Keratinocyte (primary cell): ENCODE results near the gene SORBS1. TPM values are rescaled to one million over a fixed set of nuclear protein-coding genes. Genes with fewer than 3 reads are reported as not detected.
A peak's percentile ranks its signal among the peaks of the same experiment; 100 is the strongest.

ENCODE experiments used
- DNase-seq: peaks from one replicate; pipeline ENCODE4 v3.0.0-alpha.2; 2011; ENCODE audit warnings: low read depth, missing footprints, low spot score
- FAIRE-seq: peaks from 2 replicates; lab custom pipeline; 2011; peaks lifted over from hg19 to GRCh38; lab: Jason Lieb, UNC
- H2AFZ ChIP-seq: 2 replicates; pipeline ENCODE4 v1.6.0; 2012; ENCODE audit warnings: low read length, control low read depth, inconsistent platforms; ENCODE audit not compliant: control insufficient read depth
- H3K27ac ChIP-seq: 2 replicates; pipeline ENCODE4 v1.5.1; 2011; ENCODE audit warnings: low read length; ENCODE audit not compliant: control insufficient read depth, insufficient read depth
- H3K27me3 ChIP-seq: 3 replicates; pipeline ENCODE4 v1.6.0; 2011; ENCODE audit warnings: low read length; ENCODE audit not compliant: control insufficient read depth, insufficient read depth; ENCODE audit errors: extremely low read depth
- H3K36me3 ChIP-seq, 2 experiments: 2 replicates in 1 of 2; 3 replicates in 1 of 2; pipeline ENCODE4 v1.5.1; 2011; ENCODE audit warnings: low read length in 2 of 2, mild to moderate bottlenecking in 1 of 2; ENCODE audit not compliant: control insufficient read depth in 2 of 2, insufficient read depth in 2 of 2; ENCODE audit errors: extremely low read depth in 1 of 2
- H3K4me1 ChIP-seq: 3 replicates; pipeline ENCODE4 v1.5.1; 2011; ENCODE audit warnings: low read length; ENCODE audit not compliant: control insufficient read depth, insufficient read depth; ENCODE audit errors: extremely low read depth
- H3K4me2 ChIP-seq: 3 replicates; pipeline ENCODE4 v1.6.0; 2011; ENCODE audit warnings: low read depth, low read length; ENCODE audit not compliant: control insufficient read depth, insufficient read depth; ENCODE audit errors: extremely low read depth
- H3K4me3 ChIP-seq, 3 experiments: fragments of 200-600 bp in 1 of 3; sonication (generic) in 1 of 3; 2 replicates in 2 of 3; 3 replicates in 1 of 3; pipeline ENCODE4 v1.5.1; 2011 to 2016; ENCODE audit warnings: low read length in 3 of 3, mild to moderate bottlenecking in 3 of 3, control low read depth in 2 of 3, inconsistent platforms in 1 of 3, low read depth in 1 of 3, mixed read lengths in 1 of 3, mixed run types in 1 of 3, moderate library complexity in 1 of 3; ENCODE audit not compliant: control insufficient read depth in 2 of 3, insufficient read depth in 2 of 3; ENCODE audit errors: extremely low read depth in 1 of 3
- H3K79me2 ChIP-seq: 2 replicates; pipeline ENCODE4 v1.6.0; 2012; ENCODE audit warnings: low read length; ENCODE audit not compliant: control insufficient read depth, insufficient read depth
- H3K9ac ChIP-seq: 3 replicates; pipeline ENCODE4 v1.6.0; 2011; ENCODE audit warnings: low read length; ENCODE audit not compliant: control insufficient read depth, insufficient read depth; ENCODE audit errors: extremely low read depth
- H3K9me1 ChIP-seq: 3 replicates; pipeline ENCODE4 v1.6.0; 2011; ENCODE audit warnings: low read length; ENCODE audit not compliant: control insufficient read depth, insufficient read depth; ENCODE audit errors: extremely low read depth
- H3K9me3 ChIP-seq: 2 replicates; pipeline ENCODE4 v1.5.1; 2012; ENCODE audit warnings: low read depth, low read length; ENCODE audit not compliant: control insufficient read depth
- H4K20me1 ChIP-seq: 3 replicates; pipeline ENCODE4 v1.6.0; 2011; ENCODE audit warnings: low read length; ENCODE audit not compliant: control insufficient read depth, insufficient read depth; ENCODE audit errors: extremely low read depth
- EZH2 ChIP-seq: IDR thresholded peaks from one replicate; pipeline ENCODE4 v1.6.1; 2012; ENCODE audit warnings: inconsistent platforms, mild to moderate bottlenecking, low read length, moderate library complexity
- dilution Hi-C: fragments of 300-500 bp; cut with MboI; formaldehyde crosslinking; loops from one replicate; pipeline ENCODE4 v1.7.0; 2020; ENCODE audit warnings: low sequenced_read_pairs; ENCODE audit not compliant: extremely low pct_ligation_motif_present
- polyA plus RNA-seq, 5 experiments: library from polyadenylated mRNA; depleted of rRNA in 3 of 5; stranded (reverse) in 3 of 5; stranded (forward) in 1 of 5; unstranded in 1 of 5; fragments of >200 nt; gene quantifications; 1 replicate in 1 of 5; 2 replicates in 3 of 5; 3 replicates in 1 of 5; pipeline versions ENCODE4 v1.2.1 to v1.2.3, GENCODE V29; 2011 to 2012; ENCODE audit warnings: missing spikeins in 2 of 5, low read depth in 1 of 5, low replicate concordance in 1 of 5
- TF ChIP-seq, protein P1 (sequence below), 3 experiments: IDR thresholded peaks in 1 of 3; conservative IDR thresholded peaks in 1 of 3; optimal IDR thresholded peaks in 1 of 3; 2 replicates in 2 of 3; 3 replicates in 1 of 3; pipeline versions ENCODE3 to v1.5.1; 2011; ENCODE audit warnings: low read length in 3 of 3, mild to moderate bottlenecking in 3 of 3, moderate library complexity in 2 of 3, control low read depth in 1 of 3, inconsistent platforms in 1 of 3; ENCODE audit not compliant: insufficient read depth in 2 of 3; ENCODE audit errors: extremely low read depth in 1 of 3

Gene SORBS1
- polyA plus RNA-seq, 1 donor (not counting 4 experiments of a cell fraction or from before 2014, with no cell fraction given): 0.42 TPM

- Histone ChIP-seq H3K9me1 (peaks cover 4% of the 10 kb centered on the region), H3K27me3 (no peaks in the 10 kb centered on the region), H3K27ac (peak overlapping the region; percentile 93), H3K4me2 (peak overlapping the region; percentile 89), H3K9ac (peak overlapping the region; percentile 60), H3K36me3 (peaks cover 3 to 14% of the 10 kb centered on the region in 2 experiments), H4K20me1 (no peaks in the 10 kb centered on the region), H3K79me2 (peaks cover 82% of the 10 kb centered on the region), H3K4me3 (peak overlapping the region in 2 of 3 experiments; percentile 2 to 12), H2AFZ (no peak overlapping the region), H3K4me1 (peaks cover 85% of the 10 kb centered on the region), H3K9me3 (no peaks in the 10 kb centered on the region)
- dilution Hi-C loops: no loop called here
- no peak for TF ChIP-seq EZH2
- TF ChIP-seq, protein P1, sequence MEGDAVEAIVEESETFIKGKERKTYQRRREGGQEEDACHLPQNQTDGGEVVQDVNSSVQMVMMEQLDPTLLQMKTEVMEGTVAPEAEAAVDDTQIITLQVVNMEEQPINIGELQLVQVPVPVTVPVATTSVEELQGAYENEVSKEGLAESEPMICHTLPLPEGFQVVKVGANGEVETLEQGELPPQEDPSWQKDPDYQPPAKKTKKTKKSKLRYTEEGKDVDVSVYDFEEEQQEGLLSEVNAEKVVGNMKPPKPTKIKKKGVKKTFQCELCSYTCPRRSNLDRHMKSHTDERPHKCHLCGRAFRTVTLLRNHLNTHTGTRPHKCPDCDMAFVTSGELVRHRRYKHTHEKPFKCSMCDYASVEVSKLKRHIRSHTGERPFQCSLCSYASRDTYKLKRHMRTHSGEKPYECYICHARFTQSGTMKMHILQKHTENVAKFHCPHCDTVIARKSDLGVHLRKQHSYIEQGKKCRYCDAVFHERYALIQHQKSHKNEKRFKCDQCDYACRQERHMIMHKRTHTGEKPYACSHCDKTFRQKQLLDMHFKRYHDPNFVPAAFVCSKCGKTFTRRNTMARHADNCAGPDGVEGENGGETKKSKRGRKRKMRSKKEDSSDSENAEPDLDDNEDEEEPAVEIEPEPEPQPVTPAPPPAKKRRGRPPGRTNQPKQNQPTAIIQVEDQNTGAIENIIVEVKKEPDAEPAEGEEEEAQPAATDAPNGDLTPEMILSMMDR (optimal IDR thresholded peaks at IDR 0.05 in 1 of 3, IDR thresholded peaks at IDR 0.05 in 1 of 3, conservative IDR thresholded peaks at IDR 0.05 in 1 of 3; ENCODE audit: extremely low read depth in 1 of 3, insufficient read depth in 2 of 3, low read length in 3 of 3): no peak
- FAIRE-seq (peak; percentile 49), DNase-seq (no peak)
Measured at GRCh38 chr10:95276367-95277200, 284.6 kb downstream of the SORBS1 start.

GRCh38 chr10:95275726-95276366 is 285.3 kb downstream of the SORBS1 start:
- Histone ChIP-seq H3K36me3 (peaks cover 6 to 17% of the 10 kb centered on the region in 2 experiments), H3K9me3 (no peaks in the 10 kb centered on the region), H3K9ac (peak overlapping the region; percentile 60), H3K79me2 (peaks cover 80% of the 10 kb centered on the region), H2AFZ (no peak overlapping the region), H3K4me1 (peaks cover 80% of the 10 kb centered on the region), H3K27me3 (no peaks in the 10 kb centered on the region), H3K4me3 (peak overlapping the region in 2 of 3 experiments; percentile 50 to 56), H3K9me1 (peaks cover 4% of the 10 kb centered on the region), H4K20me1 (no peaks in the 10 kb centered on the region), H3K27ac (peak overlapping the region; percentile 93), H3K4me2 (peak overlapping the region; percentile 89)
- no peak for DNase-seq
- FAIRE-seq: peak; percentile 23
- no peak for TF ChIP-seq EZH2
- TF ChIP-seq, protein P1 (optimal IDR thresholded peaks at IDR 0.05 in 1 of 3, IDR thresholded peaks at IDR 0.05 in 1 of 3, conservative IDR thresholded peaks at IDR 0.05 in 1 of 3; ENCODE audit: extremely low read depth in 1 of 3, insufficient read depth in 2 of 3, low read length in 3 of 3): no peak
- dilution Hi-C loops: no loop called here
